OCI-LY7 (cell line): ENCODE measurements around the gene HRH1. TPM values are rescaled to one million over a fixed set of nuclear protein-coding genes. Genes with fewer than 3 reads are reported as not detected.
"Not testable (repeated sequence)": the region's sequence is repeated elsewhere in the genome, so short reads cannot be mapped to it uniquely, and the experiment has no call there.

Source experiments
- BruUV-seq: library from RNA; stranded (reverse); fragments of 400-500 nt; replicated peaks from 2 replicates; lab custom pipeline; 2021; lab: Mats Ljungman, UMichigan
- CTCF ChIA-PET: fragments of 300-600 bp; sonication (Branson Sonifier 250); formaldehyde crosslinking; loops from one replicate; lab custom pipeline; 2022; ENCODE audit warnings: antibody characterized with exemption; ENCODE audit not compliant: unreplicated experiment; lab: Charles Lee
- POLR2A ChIA-PET: fragments of 300-600 bp; sonication (Branson Sonifier 250); formaldehyde crosslinking; loops from one replicate; lab custom pipeline; 2022; ENCODE audit warnings: antibody characterized with exemption; lab: Charles Lee
- DNase-seq: peaks from one replicate; pipeline ENCODE4 v3.0.0-alpha.2; 2015; ENCODE audit warnings: low spot score
- H2AFZ ChIP-seq: fragments of 200-600 bp; sonication (generic), shearing (Covaris generic); 2 replicates; pipeline ENCODE4 v1.6.1; 2014; ENCODE audit warnings: mild to moderate bottlenecking, antibody characterized with exemption, low read length, moderate library complexity
- H3K27ac ChIP-seq: fragments of 200-600 bp; sonication (generic); 2 replicates; pipeline ENCODE4 v1.5.1; 2014; ENCODE audit warnings: mixed run types, low read depth, mild to moderate bottlenecking, moderate library complexity, low read length, inconsistent platforms; ENCODE audit not compliant: poor library complexity, severe bottlenecking
- H3K36me3 ChIP-seq: fragments of 200-600 bp; sonication (generic); 2 replicates; pipeline ENCODE4 v1.6.1; 2014; ENCODE audit warnings: mild to moderate bottlenecking, antibody characterized with exemption, low read length, moderate library complexity, mixed read lengths; ENCODE audit not compliant: insufficient read depth
- H3K4me1 ChIP-seq: fragments of 200-600 bp; sonication (generic); 2 replicates; pipeline ENCODE4 v1.5.1; 2014; ENCODE audit warnings: mild to moderate bottlenecking, low read length; ENCODE audit not compliant: insufficient read depth, poor library complexity, severe bottlenecking
- H3K4me2 ChIP-seq: fragments of 200-600 bp; sonication (generic); 2 replicates; pipeline ENCODE4 v1.6.1; 2014; ENCODE audit warnings: mild to moderate bottlenecking, low read length
- H3K4me3 ChIP-seq: fragments of 200-600 bp; sonication (generic); 2 replicates; pipeline ENCODE4 v1.5.1; 2014; ENCODE audit warnings: mild to moderate bottlenecking, low read depth, low read length; ENCODE audit not compliant: poor library complexity, severe bottlenecking
- H3K79me2 ChIP-seq: fragments of 200-600 bp; sonication (generic); 2 replicates; pipeline ENCODE4 v1.6.1; 2016; ENCODE audit warnings: low read depth, mild to moderate bottlenecking, low read length, moderate library complexity, mixed read lengths; ENCODE audit not compliant: insufficient read depth
- H3K9me2 ChIP-seq: fragments of 200-600 bp; sonication (generic); 2 replicates; pipeline ENCODE4 v1.6.1; 2016; ENCODE audit warnings: mild to moderate bottlenecking, low read length, mixed read lengths; ENCODE audit not compliant: insufficient read depth
- H3K9me3 ChIP-seq: fragments of 200-600 bp; sonication (generic); 2 replicates; pipeline ENCODE4 v1.6.1; 2014; ENCODE audit warnings: mild to moderate bottlenecking, mixed run types, low read length, mixed read lengths
- H4K20me1 ChIP-seq: fragments of 200-600 bp; sonication (generic); 2 replicates; pipeline ENCODE4 v1.6.1; 2014; ENCODE audit warnings: mild to moderate bottlenecking, antibody characterized with exemption, low read length, moderate library complexity, mixed read lengths; ENCODE audit not compliant: insufficient read depth
- CTCF ChIP-seq: fragments of 200-600 bp; sonication (generic); conservative IDR thresholded peaks from 2 replicates; pipeline ENCODE4 v1.5.1; 2014; ENCODE audit warnings: mild to moderate bottlenecking, antibody characterized with exemption, low read length, moderate library complexity, mixed read lengths
- EZH2phosphoT487 ChIP-seq: fragments of 200-600 bp; sonication (generic); IDR thresholded peaks from 2 replicates; pipeline ENCODE4 v1.6.1; 2018; ENCODE audit warnings: low read depth, borderline replicate concordance, mild to moderate bottlenecking, mixed run types, antibody characterized with exemption, low read length, moderate library complexity, mixed read lengths
- intact Hi-C: fragments of 100-400 bp; cut with micrococcal nuclease; formaldehyde crosslinking; loops from one replicate; pipeline ENCODE4 v1.10.0; 2022; ENCODE audit not compliant: unreplicated experiment
- total RNA-seq, 2 experiments: library from RNA; depleted of rRNA in 1 of 2; stranded (reverse); fragments of >200 nt in 1 of 2; shearing (Covaris generic) in 1 of 2; gene quantifications; 2 replicates each; pipeline ENCODE4 v1.2.3, GENCODE V29; 2014 to 2022

HRH1 gene
- total RNA-seq, 2 experiments from 2014 or later = not detected

- Histone ChIP-seq H4K20me1 (no peaks in the 10 kb centered on the region), H3K9me2 (no peaks in the 10 kb centered on the region), H2AFZ (no peak overlapping the region), H3K79me2 (no peaks in the 10 kb centered on the region), H3K27ac (no peak overlapping the region), H3K4me3 (no peak overlapping the region), H3K4me2 (no peak overlapping the region), H3K36me3 (no peaks in the 10 kb centered on the region), H3K4me1 (no peaks in the 10 kb centered on the region), H3K9me3 (no peaks in the 10 kb centered on the region)
- no TSS peak for BruUV-seq
- intact Hi-C loops = no loop called here
- DNase-seq = no peak
- ChIA-PET CTCF (interaction anchor here (0.5 kb wide), 1 partner anchor 300 kb away, joined by 3 read pairs; no protein-coding TSS in a partner anchor), POLR2A (no interaction called here)
- TF ChIP-seq EZH2phosphoT487 = no peak
- TF ChIP-seq CTCF = no peak
These were observed 19.7 kb downstream of the HRH1 start for GRCh38 chr3:11173828-11174465.

- TF ChIP-seq CTCF = no peak
- no peak for TF ChIP-seq EZH2phosphoT487
- H3K4me1 ChIP-seq = no peaks in the 10 kb centered on the region
- ChIA-PET CTCF (no interaction called here), POLR2A (no interaction called here)
- no peak overlapping the region for H2AFZ ChIP-seq
- no peak overlapping the region for H3K27ac ChIP-seq
- no peaks in the 10 kb centered on the region for H3K9me2 ChIP-seq
- H3K9me3 ChIP-seq = no peaks in the 10 kb centered on the region
- no peaks in the 10 kb centered on the region for H4K20me1 ChIP-seq
- H3K79me2 ChIP-seq = no peaks in the 10 kb centered on the region
- no peak overlapping the region for H3K4me2 ChIP-seq
- no peak overlapping the region for H3K4me3 ChIP-seq
- intact Hi-C loops = no loop called here
- DNase-seq = no peak
- H3K36me3 ChIP-seq = no peaks in the 10 kb centered on the region
- no TSS peak for BruUV-seq
These were observed 24.1 kb downstream of the HRH1 start for GRCh38 chr3:11178421-11178820.

- H3K4me2 ChIP-seq, H3K4me3 ChIP-seq, intact Hi-C loops, H4K20me1 ChIP-seq, H3K9me3 ChIP-seq, DNase-seq, H3K79me2 ChIP-seq, CTCF ChIA-PET, H3K4me1 ChIP-seq, H3K27ac ChIP-seq, H2AFZ ChIP-seq, H3K36me3 ChIP-seq, BruUV-seq, H3K9me2 ChIP-seq: not testable (repeated sequence)
- POLR2A ChIA-PET = interaction anchor here (0.6 kb wide), 1 partner anchor 370 kb away, joined by 3 read pairs; no protein-coding TSS in a partner anchor
These were observed 30.2 kb downstream of the HRH1 start for GRCh38 chr3:11184328-11184969.
